ENCODE data around the gene EFNA2.

Gene EFNA2

GRCh38 chr19:1283207-1283916 is 2.3 kb upstream of the EFNA2 start:
- no peak for TF ChIP-seq CTCF (conservative IDR thresholded peaks at IDR 0.05; ENCODE audit: low read depth, low read length)
- H3K36me3 ChIP-seq (ENCODE audit: insufficient read depth): no peaks in the 10 kb centered on the region
- no peak overlapping the region for H3K4me3 ChIP-seq (IDR thresholded peaks at IDR 0.05; ENCODE audit: insufficient read depth, low read depth, low read length)
- no peak overlapping the region for H2AFZ ChIP-seq (ENCODE audit: low read depth)
- no peaks in the 10 kb centered on the region for H3K4me1 ChIP-seq (ENCODE audit: low read depth, poor library complexity, severe bottlenecking)
- no peak overlapping the region for H3K27ac ChIP-seq
- no peak overlapping the region for H3K9ac ChIP-seq
- no peak overlapping the region for H3K4me2 ChIP-seq
- no peaks in the 10 kb centered on the region for H3K79me2 ChIP-seq (ENCODE audit: insufficient read depth, low read depth)
- peaks cover 46% of the 10 kb centered on the region for H3K27me3 ChIP-seq (ENCODE audit: insufficient read depth, low read depth)
- H4K20me1 ChIP-seq (ENCODE audit: insufficient read depth): no peaks in the 10 kb centered on the region

GRCh38 chr19:1283917-1284292 is 1.8 kb upstream of the EFNA2 start:
- no peaks in the 10 kb centered on the region for H3K79me2 ChIP-seq (ENCODE audit: insufficient read depth, low read depth)
- no peaks in the 10 kb centered on the region for H3K36me3 ChIP-seq (ENCODE audit: insufficient read depth)
- H3K9ac ChIP-seq: no peak overlapping the region
- no peak for TF ChIP-seq CTCF (conservative IDR thresholded peaks at IDR 0.05; ENCODE audit: low read depth, low read length)
- H3K27me3 ChIP-seq (ENCODE audit: insufficient read depth, low read depth): peaks cover 50% of the 10 kb centered on the region
- H3K27ac ChIP-seq: no peak overlapping the region
- H4K20me1 ChIP-seq (ENCODE audit: insufficient read depth): no peaks in the 10 kb centered on the region
- H3K4me2 ChIP-seq: no peak overlapping the region
- no peak overlapping the region for H3K4me3 ChIP-seq (IDR thresholded peaks at IDR 0.05; ENCODE audit: insufficient read depth, low read depth, low read length)
- H2AFZ ChIP-seq (ENCODE audit: low read depth): no peak overlapping the region
- H3K4me1 ChIP-seq (ENCODE audit: low read depth, poor library complexity, severe bottlenecking): no peaks in the 10 kb centered on the region

- H3K9ac ChIP-seq: no peak overlapping the region
- H3K4me1 ChIP-seq (ENCODE audit: low read depth, poor library complexity, severe bottlenecking): no peaks in the 10 kb centered on the region
- no peak overlapping the region for H2AFZ ChIP-seq (ENCODE audit: low read depth)
- no peaks in the 10 kb centered on the region for H4K20me1 ChIP-seq (ENCODE audit: insufficient read depth)
- no peaks in the 10 kb centered on the region for H3K79me2 ChIP-seq (ENCODE audit: insufficient read depth, low read depth)
- H3K4me3 ChIP-seq (IDR thresholded peaks at IDR 0.05; ENCODE audit: insufficient read depth, low read depth, low read length): no peak overlapping the region
- peaks cover 55% of the 10 kb centered on the region for H3K27me3 ChIP-seq (ENCODE audit: insufficient read depth, low read depth)
- no peak overlapping the region for H3K4me2 ChIP-seq
- H3K36me3 ChIP-seq (ENCODE audit: insufficient read depth): no peaks in the 10 kb centered on the region
- H3K27ac ChIP-seq: no peak overlapping the region
- TF ChIP-seq CTCF (conservative IDR thresholded peaks at IDR 0.05; ENCODE audit: low read depth, low read length): no peak
Observed at GRCh38 chr19:1284293-1284978, 1.2 kb upstream of the EFNA2 start.

GRCh38 chr19:1284979-1285736 is 515 bp upstream of the EFNA2 start:
- Histone ChIP-seq H3K79me2 (ENCODE audit: insufficient read depth, low read depth) (no peaks in the 10 kb centered on the region), H3K9ac (no peak overlapping the region), H3K27ac (no peak overlapping the region), H3K27me3 (ENCODE audit: insufficient read depth, low read depth) (peaks cover 62% of the 10 kb centered on the region), H2AFZ (ENCODE audit: low read depth) (no peak overlapping the region), H3K4me1 (ENCODE audit: low read depth, poor library complexity, severe bottlenecking) (no peaks in the 10 kb centered on the region), H4K20me1 (ENCODE audit: insufficient read depth) (no peaks in the 10 kb centered on the region), H3K4me2 (no peak overlapping the region), H3K36me3 (ENCODE audit: insufficient read depth) (no peaks in the 10 kb centered on the region), H3K4me3 (IDR thresholded peaks at IDR 0.05; ENCODE audit: insufficient read depth, low read depth, low read length) (no peak overlapping the region)
- no peak for TF ChIP-seq CTCF (conservative IDR thresholded peaks at IDR 0.05; ENCODE audit: low read depth, low read length)

Measured in KMS-11 (cell line).